Activated naive CD4-positive, alpha-beta T cell treated with anti-CD3 and anti-CD28 coated beads, Interleukin-2, amount 10 ng/mL, durations not matched to agents 7 days and 5 days (primary cell): ENCODE data around the gene NCBP1.
"Not testable (repeated sequence)": the region's sequence is repeated elsewhere in the genome, so short reads cannot be mapped to it uniquely, and the experiment has no call there.

Experiments
- CTCF ChIA-PET: fragments of 350-600 bp; sonication (Branson Sonifier 250); formaldehyde crosslinking; loops from one replicate; lab custom pipeline; 2021; ENCODE audit warnings: antibody characterized with exemption; lab: Charles Lee
- DNase-seq: peaks from one replicate; pipeline ENCODE4 v3.0.0-alpha.2; 2020
- H3K27ac Mint-ChIP-seq: one replicate; pipeline ENCODE4 v1.8.0; 2021; ENCODE audit warnings: mild to moderate bottlenecking, moderate library complexity, mixed read lengths
- H3K27me3 Mint-ChIP-seq: one replicate; pipeline ENCODE4 v1.8.0; 2021; ENCODE audit warnings: mild to moderate bottlenecking, mixed read lengths
- H3K36me3 Mint-ChIP-seq: one replicate; pipeline ENCODE4 v1.8.0; 2021; ENCODE audit warnings: mixed read lengths
- H3K4me1 Mint-ChIP-seq: one replicate; pipeline ENCODE4 v1.8.0; 2021; ENCODE audit warnings: mixed read lengths
- H3K4me3 Mint-ChIP-seq: one replicate; pipeline ENCODE4 v1.8.0; 2021; ENCODE audit warnings: mild to moderate bottlenecking, moderate library complexity, mixed read lengths
- H3K9me3 Mint-ChIP-seq: one replicate; pipeline ENCODE4 v1.8.0; 2021; ENCODE audit warnings: mixed read lengths

Gene NCBP1

DNA sequence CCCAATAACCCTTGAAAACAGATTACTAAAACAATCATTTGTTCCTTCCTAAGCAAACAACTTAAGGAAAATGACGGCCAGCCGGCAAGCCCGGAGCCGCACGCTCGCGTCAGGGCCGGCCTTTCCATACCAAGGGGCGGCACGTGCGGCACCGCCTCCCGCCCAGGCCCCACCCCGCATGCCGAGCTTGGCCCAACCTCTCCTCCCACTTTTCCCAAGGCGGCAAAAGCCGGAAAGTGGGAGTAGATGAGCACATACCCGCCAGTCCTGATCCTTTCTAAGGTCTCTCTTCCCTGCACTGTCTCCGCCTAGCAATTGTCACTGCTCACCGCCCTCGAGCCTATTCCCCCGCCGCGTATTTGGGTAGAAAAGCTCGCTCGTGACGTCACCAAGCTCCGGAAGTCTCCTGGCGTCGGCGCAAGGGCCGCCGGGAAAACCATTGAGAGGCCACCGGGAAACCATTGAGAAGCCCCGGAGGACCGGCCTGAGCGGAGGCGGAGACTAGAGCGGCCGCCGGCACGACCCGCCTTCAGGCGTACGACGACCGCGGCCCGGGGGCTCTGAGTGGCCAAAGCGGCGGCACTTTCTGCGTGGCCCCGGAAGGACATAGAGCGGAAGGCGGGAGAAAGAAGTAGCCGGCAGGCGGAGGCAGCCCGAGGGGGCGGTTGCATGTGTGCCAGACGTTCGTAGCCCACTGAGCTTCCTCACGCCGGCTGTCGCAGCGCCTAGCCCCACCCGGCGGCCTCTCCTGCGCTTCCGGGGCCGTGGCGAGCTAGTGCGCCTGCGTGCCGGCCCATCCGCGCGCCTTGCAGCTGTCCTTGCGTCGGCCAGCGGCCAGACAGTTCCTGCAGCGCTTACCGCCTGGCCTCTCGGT is at the start of gene NCBP1, which contains the start of gene TSTD2:
Gene NCBP1, plus strand, starts transcription at position 837 of the 874 bp plus-strand sequence. CDS start 61 bp downstream, outside the sequence.
Gene TSTD2, minus strand, starts transcription at position 384 of the 874 bp plus-strand sequence. CDS start 5,806 bp downstream, outside the sequence.
- Mint-ChIP-seq H3K9me3 (no peaks in the 10 kb centered on the region), H3K36me3 (peaks cover 14% of the 10 kb centered on the region), H3K4me3 (peak within 1 kb of the TSS; percentile 85), H3K4me1 (peaks cover 47% of the 10 kb centered on the region), H3K27ac (peak within 1 kb of the TSS; percentile 97), H3K27me3 (no peaks in the 10 kb centered on the region)
- DNase-seq = peak; percentile 96
- CTCF ChIA-PET = interaction anchor here (0.6 to 1.8 kb wide), 5 partner anchors 10 to 237 kb away, joined by 3 to 6 read pairs (median 4); partner anchors contain the start of gene XPA

GRCh38 chr9:97584778-97585177 is 48.8 kb upstream of the NCBP1 start:
- H3K27me3 Mint-ChIP-seq, CTCF ChIA-PET, H3K27ac Mint-ChIP-seq: not testable (repeated sequence)

DNA sequence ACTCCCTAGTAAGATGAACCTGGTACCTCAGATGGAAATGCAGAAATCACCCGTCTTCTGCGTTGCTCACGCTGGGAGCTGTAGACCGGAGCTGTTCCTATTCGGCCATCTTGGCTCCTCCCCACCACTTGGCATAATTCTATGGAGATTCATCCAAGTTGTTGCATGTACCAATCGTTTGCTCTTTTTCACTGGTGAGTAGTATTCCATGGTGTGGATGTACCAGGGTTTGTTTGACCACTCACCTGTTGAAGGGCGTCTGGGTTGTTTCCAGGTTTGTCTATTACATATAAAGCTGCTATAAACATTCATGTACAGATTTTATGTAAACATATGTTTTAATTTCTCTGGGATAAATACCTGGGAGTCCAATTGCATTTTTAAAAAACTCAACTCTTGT is 46.7 kb upstream of the NCBP1 start:
- H3K27me3 Mint-ChIP-seq, H3K4me3 Mint-ChIP-seq, DNase-seq, H3K36me3 Mint-ChIP-seq, H3K9me3 Mint-ChIP-seq, H3K27ac Mint-ChIP-seq, H3K4me1 Mint-ChIP-seq: not testable (repeated sequence)
- CTCF ChIA-PET = interaction anchor here (1.2 kb wide), 1 partner anchor 11 kb away, joined by 4 read pairs; no protein-coding TSS in a partner anchor

More at GRCh38 chr9:97584778-97585177, 48.8 kb upstream of the NCBP1 start:
- not testable (repeated sequence) for H3K4me3 Mint-ChIP-seq, H3K4me1 Mint-ChIP-seq, H3K36me3 Mint-ChIP-seq, DNase-seq, H3K9me3 Mint-ChIP-seq

DNA sequence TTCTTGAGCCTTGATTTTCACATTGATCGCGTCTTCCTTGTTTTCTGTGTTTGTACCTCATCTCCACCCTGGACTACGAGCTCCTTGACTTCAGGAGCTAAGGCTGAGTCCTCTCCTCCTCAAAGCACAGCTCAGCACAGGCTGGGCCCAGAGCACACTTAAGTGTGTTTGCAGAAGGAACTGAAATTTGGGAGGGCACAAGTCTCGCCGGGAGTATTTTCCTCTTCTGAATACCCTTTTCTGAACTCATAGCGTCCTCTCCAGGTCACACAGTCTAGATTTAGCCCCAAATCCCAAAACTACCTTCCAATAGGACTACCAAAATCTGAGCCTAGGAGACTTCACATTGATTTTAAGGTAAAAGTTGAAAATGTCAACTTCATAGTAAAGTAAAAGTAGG is 42.1 kb upstream of the NCBP1 start:
- H3K4me3 Mint-ChIP-seq = no peak overlapping the region
- no peaks in the 10 kb centered on the region for H3K36me3 Mint-ChIP-seq
- H3K27me3 Mint-ChIP-seq = no peaks in the 10 kb centered on the region
- no peak for DNase-seq
- H3K4me1 Mint-ChIP-seq = no peaks in the 10 kb centered on the region
- CTCF ChIA-PET = no interaction called here
- H3K9me3 Mint-ChIP-seq = peaks cover 3% of the 10 kb centered on the region
- H3K27ac Mint-ChIP-seq = no peak overlapping the region

GRCh38 chr9:97592126-97592525 is 41.5 kb upstream of the NCBP1 start:
- no peak overlapping the region for H3K27ac Mint-ChIP-seq
- H3K36me3 Mint-ChIP-seq = no peaks in the 10 kb centered on the region
- H3K4me1 Mint-ChIP-seq = no peaks in the 10 kb centered on the region
- no peak for DNase-seq
- CTCF ChIA-PET = no interaction called here
- no peaks in the 10 kb centered on the region for H3K27me3 Mint-ChIP-seq
- no peaks in the 10 kb centered on the region for H3K9me3 Mint-ChIP-seq
- no peak overlapping the region for H3K4me3 Mint-ChIP-seq

DNA sequence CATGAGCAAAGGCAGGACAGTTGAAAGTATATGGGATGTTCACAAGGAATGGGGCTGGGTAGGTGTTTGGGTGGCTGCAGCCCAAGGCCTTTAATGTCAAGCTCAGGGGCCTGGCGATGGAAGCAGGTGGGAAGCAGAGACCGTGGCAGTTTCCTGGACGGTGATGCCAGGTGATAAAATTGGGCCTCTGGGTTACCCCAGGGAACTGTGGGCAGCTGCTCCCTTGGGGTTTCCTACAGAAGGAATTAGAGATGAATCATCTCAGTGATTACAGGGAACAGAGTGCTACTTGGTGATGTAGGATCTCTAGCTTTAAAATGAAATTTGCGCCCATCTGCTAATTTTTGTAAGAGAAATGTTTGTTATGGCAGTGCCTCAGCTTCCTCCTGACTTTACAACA is 39.7 kb upstream of the NCBP1 start:
- Mint-ChIP-seq H3K27ac (no peak overlapping the region), H3K27me3 (no peaks in the 10 kb centered on the region), H3K36me3 (no peaks in the 10 kb centered on the region), H3K4me1 (peaks cover 8% of the 10 kb centered on the region), H3K9me3 (no peaks in the 10 kb centered on the region), H3K4me3 (no peak overlapping the region)
- CTCF ChIA-PET = interaction anchor here (0.7 to 1.9 kb wide), 3 partner anchors 125 to 737 kb away, joined by 4 read pairs; no protein-coding TSS in a partner anchor
- no peak for DNase-seq

DNA sequence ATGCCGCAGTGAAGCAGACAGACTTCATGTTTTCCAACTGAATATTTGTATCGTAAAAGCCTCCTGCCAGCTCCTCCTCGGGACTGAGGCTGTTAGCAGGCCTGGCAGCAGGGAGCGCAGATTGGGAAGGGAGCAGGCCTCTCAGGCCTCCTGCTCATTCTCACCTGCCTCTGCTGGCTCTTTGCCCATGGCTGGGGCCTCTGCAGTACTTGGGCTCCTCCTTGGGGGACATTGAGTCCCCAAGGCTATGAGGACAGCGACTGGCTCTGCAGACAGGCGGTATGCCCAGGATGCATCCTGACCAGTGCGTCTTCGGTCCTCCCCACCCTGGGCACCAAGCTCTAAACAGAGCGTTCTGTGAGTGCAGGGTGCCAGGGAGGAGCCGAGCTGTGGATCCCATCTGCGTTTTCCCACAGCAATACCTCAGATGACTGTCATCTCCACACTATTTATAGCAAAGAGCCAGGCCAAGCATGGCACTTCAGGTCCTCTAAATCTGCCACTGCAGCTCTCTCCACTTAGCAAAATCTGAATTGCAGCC is 39.2 kb upstream of the NCBP1 start:
- H3K9me3 Mint-ChIP-seq = no peaks in the 10 kb centered on the region
- DNase-seq = no peak
- peaks cover 8% of the 10 kb centered on the region for H3K4me1 Mint-ChIP-seq
- H3K27me3 Mint-ChIP-seq = no peaks in the 10 kb centered on the region
- no peak overlapping the region for H3K27ac Mint-ChIP-seq
- CTCF ChIA-PET = interaction anchor here (0.7 to 1.9 kb wide), 3 partner anchors 125 to 738 kb away, joined by 4 read pairs; no protein-coding TSS in a partner anchor
- H3K4me3 Mint-ChIP-seq = no peak overlapping the region
- no peaks in the 10 kb centered on the region for H3K36me3 Mint-ChIP-seq

DNA sequence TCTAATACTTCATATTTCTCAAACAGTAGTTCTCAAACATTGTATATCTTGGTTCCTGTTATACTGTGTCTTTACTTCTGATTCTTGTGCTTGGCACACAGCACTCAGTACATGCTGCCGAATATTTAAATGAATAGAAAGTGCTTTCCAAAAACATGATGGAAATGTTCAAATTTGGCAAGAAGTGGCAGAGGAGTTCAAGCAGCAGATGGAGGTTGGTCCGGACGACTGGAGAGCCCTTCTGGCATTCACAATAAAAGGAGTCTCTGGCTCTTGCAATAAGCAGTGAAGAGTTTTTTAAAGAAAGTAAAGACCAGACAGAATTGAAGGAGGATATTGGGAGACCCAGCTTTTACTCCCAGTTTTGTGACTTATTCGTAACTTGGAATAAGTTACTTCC is 36.7 kb upstream of the NCBP1 start:
- Mint-ChIP-seq H3K36me3 (peaks cover 11% of the 10 kb centered on the region), H3K27ac (no peak overlapping the region), H3K9me3 (no peaks in the 10 kb centered on the region), H3K4me1 (peaks cover 8% of the 10 kb centered on the region), H3K27me3 (no peaks in the 10 kb centered on the region), H3K4me3 (no peak overlapping the region)
- CTCF ChIA-PET = interaction anchor here (0.6 to 5.2 kb wide), 6 partner anchors 17 to 210 kb away, joined by 3 to 92 read pairs (median 19); no protein-coding TSS in a partner anchor
- DNase-seq = no peak

- no peak overlapping the region for H3K27ac Mint-ChIP-seq
- no peaks in the 10 kb centered on the region for H3K27me3 Mint-ChIP-seq
- peaks cover 19% of the 10 kb centered on the region for H3K36me3 Mint-ChIP-seq
- DNase-seq = peak; percentile 83
- H3K4me3 Mint-ChIP-seq = no peak overlapping the region
- no peaks in the 10 kb centered on the region for H3K9me3 Mint-ChIP-seq
- peaks cover 8% of the 10 kb centered on the region for H3K4me1 Mint-ChIP-seq
- CTCF ChIA-PET = interaction anchor here (0.6 to 5.2 kb wide), 45 partner anchors 10 to 744 kb away, joined by 3 to 92 read pairs (median 5); partner anchors contain the start of genes TDRD7, TMOD1 and ZNF782
These were observed 34.9 kb upstream of the NCBP1 start for GRCh38 chr9:97598461-97599288.

- Mint-ChIP-seq H3K9me3 (no peaks in the 10 kb centered on the region), H3K36me3 (peaks cover 19% of the 10 kb centered on the region), H3K4me3 (no peak overlapping the region), H3K27me3 (no peaks in the 10 kb centered on the region), H3K4me1 (peaks cover 8% of the 10 kb centered on the region), H3K27ac (no peak overlapping the region)
- CTCF ChIA-PET = interaction anchor here (0.7 to 5.2 kb wide), 34 partner anchors 10 to 745 kb away, joined by 3 to 92 read pairs (median 6); partner anchors contain the start of genes TDRD7, TMOD1 and ZNF782
- no peak for DNase-seq
These were observed 34.2 kb upstream of the NCBP1 start for GRCh38 chr9:97599314-97599846.

DNA sequence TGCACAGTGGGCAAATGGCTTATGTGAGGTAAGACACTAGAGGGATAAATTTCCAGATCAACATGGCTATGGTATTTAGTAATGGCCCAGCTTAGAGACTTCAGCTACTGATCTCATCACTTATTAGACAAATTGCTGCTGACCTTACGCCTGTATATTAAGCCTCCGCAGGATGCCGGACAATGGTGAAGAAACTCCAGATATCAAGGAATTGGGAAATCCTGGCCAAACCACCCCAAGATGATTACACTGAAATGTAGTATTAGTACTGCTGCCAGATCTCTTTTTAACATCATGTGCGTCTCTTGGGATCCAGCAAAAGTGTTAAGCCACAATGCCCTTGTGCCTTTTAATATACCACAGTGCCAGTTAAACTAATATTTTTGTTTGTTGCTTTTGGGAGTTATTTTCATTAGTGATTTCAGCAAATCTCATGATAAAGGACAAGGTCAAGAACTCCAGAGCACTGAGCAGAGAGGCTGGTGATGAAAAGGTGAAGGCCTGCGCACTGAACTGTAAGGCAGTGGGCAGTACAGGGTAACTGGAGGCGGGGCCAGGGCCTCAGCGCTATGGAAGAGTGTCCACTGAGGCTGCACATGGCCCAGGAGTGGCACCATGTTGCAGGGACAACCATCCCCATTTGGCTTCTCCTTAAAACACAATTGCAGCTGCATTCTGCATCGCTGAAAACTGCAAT is 32.9 kb upstream of the NCBP1 start:
- CTCF ChIA-PET = interaction anchor here (2.2 to 5.2 kb wide), 4 partner anchors 9 to 132 kb away, joined by 5 to 92 read pairs (median 28); partner anchors contain the start of gene TMOD1
- H3K9me3 Mint-ChIP-seq = no peaks in the 10 kb centered on the region

DNA sequence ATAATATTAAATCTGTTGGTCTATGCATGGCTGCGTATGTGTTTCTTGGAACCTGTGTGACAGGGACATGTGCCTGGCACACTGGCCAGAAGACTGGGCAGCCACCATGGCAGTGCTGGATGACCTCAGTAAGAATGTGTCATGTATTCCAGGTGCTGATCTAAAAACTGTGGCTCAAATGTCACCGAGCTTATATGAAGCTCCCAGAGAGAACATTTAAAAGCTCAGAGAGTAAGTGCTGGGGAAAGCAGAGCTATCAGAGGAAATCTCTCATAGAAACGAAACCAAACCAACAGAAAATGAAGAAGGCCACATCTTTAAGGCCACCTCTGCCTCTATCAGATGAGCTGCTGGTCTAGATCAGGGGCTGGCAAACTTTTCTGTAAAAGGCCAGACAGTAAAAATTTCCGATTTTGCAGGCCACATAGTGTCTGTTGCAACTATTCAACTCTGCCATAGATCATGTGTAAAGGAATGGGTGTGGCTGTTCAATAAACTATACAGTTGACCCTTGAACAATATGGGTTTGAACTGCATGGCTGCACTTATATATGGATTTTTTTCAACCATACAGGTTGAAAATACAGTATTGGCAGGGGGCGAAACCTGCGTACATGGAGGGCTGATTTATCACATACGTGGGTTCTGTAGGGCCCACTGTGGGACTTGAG is 32.3 kb upstream of the NCBP1 start:
- CTCF ChIA-PET = interaction anchor here (2.2 kb wide), 1 partner anchor 9 kb away, joined by 5 read pairs; no protein-coding TSS in a partner anchor
- H3K27ac Mint-ChIP-seq = no peak overlapping the region
- H3K4me3 Mint-ChIP-seq = no peak overlapping the region
- no peaks in the 10 kb centered on the region for H3K27me3 Mint-ChIP-seq
- DNase-seq = no peak
- peaks cover 26% of the 10 kb centered on the region for H3K36me3 Mint-ChIP-seq
- peaks cover 8% of the 10 kb centered on the region for H3K4me1 Mint-ChIP-seq
- no peaks in the 10 kb centered on the region for H3K9me3 Mint-ChIP-seq

More for the DNA sequence above, 32.9 kb upstream of the NCBP1 start:
- peaks cover 8% of the 10 kb centered on the region for H3K4me1 Mint-ChIP-seq
- H3K4me3 Mint-ChIP-seq = no peak overlapping the region
- DNase-seq = no peak
- peaks cover 24% of the 10 kb centered on the region for H3K36me3 Mint-ChIP-seq
- no peaks in the 10 kb centered on the region for H3K27me3 Mint-ChIP-seq
- no peak overlapping the region for H3K27ac Mint-ChIP-seq
